Measurements from ENCODE around the gene NHERF1.

The NHERF1 gene

GRCh38 chr17:74790161-74791058 is 42.0 kb downstream of the NHERF1 start:
- DNase-seq = no peak

GRCh38 chr17:74792586-74793105 is 44.2 kb downstream of the NHERF1 start:
- no peak for DNase-seq

- DNase-seq = peak; percentile 13
Observed at GRCh38 chr17:74795327-74796020, 47.0 kb downstream of the NHERF1 start.

GRCh38 chr17:74796211-74796610 is 47.8 kb downstream of the NHERF1 start:
- DNase-seq = no peak

GRCh38 chr17:74796866-74797265 is 48.4 kb downstream of the NHERF1 start:
- DNase-seq = peak; percentile 88

GRCh38 chr17:74797824-74798223 is 49.4 kb downstream of the NHERF1 start:
- no peak for DNase-seq

- DNase-seq = no peak
Observed at GRCh38 chr17:74798239-74798707, 49.8 kb downstream of the NHERF1 start.

GRCh38 chr17:74799097-74799496 is 50.7 kb downstream of the NHERF1 start:
- DNase-seq = no peak

- DNase-seq = no peak
Observed at GRCh38 chr17:74800531-74800930, 52.1 kb downstream of the NHERF1 start.

- no peak for DNase-seq
Observed at GRCh38 chr17:74801896-74802295, 53.5 kb downstream of the NHERF1 start.

GRCh38 chr17:74803388-74803930 is 55.0 kb downstream of the NHERF1 start:
- DNase-seq = no peak

GRCh38 chr17:74803971-74804370 is 55.5 kb downstream of the NHERF1 start:
- peak; percentile 42 for DNase-seq

GRCh38 chr17:74804683-74805082 is 56.3 kb downstream of the NHERF1 start:
- DNase-seq = no peak

GRCh38 chr17:74805591-74805991 is 57.2 kb downstream of the NHERF1 start:
- DNase-seq = no peak

- no peak for DNase-seq
Observed at GRCh38 chr17:74806334-74806733, 57.9 kb downstream of the NHERF1 start.

GRCh38 chr17:74807441-74807840 is 59.0 kb downstream of the NHERF1 start:
- DNase-seq = no peak

GRCh38 chr17:74807925-74808324 is 59.5 kb downstream of the NHERF1 start:
- DNase-seq = peak; percentile 99

- no peak for DNase-seq
Observed at GRCh38 chr17:74808714-74809430, 60.4 kb downstream of the NHERF1 start.

GRCh38 chr17:74810699-74811485 is 62.5 kb downstream of the NHERF1 start:
- DNase-seq = no peak

- no peak for DNase-seq
Observed at GRCh38 chr17:74812109-74813009, 63.9 kb downstream of the NHERF1 start.

- no peak for DNase-seq
Observed at GRCh38 chr17:74814453-74814852, 66.0 kb downstream of the NHERF1 start.
